WTC11 (cell line): ENCODE measurements around the gene ASB3.

ENCODE experiments used
- CREM ChIP-seq: sonication (generic); formaldehyde crosslinking; IDR thresholded peaks from 2 replicates; pipeline ENCODE4 v1.8.1; 2022; ENCODE audit warnings: mild to moderate bottlenecking, missing genetic modification reagents, moderate library complexity
- ETV6 ChIP-seq: sonication (generic); formaldehyde crosslinking; IDR thresholded peaks from 2 replicates; pipeline ENCODE4 v1.8.1; 2022; ENCODE audit warnings: mild to moderate bottlenecking, missing genetic modification reagents
- FOXK1 ChIP-seq: sonication (generic); formaldehyde crosslinking; IDR thresholded peaks from 2 replicates; pipeline ENCODE4 v1.8.0; 2022; ENCODE audit warnings: mild to moderate bottlenecking, moderate library complexity, missing genetic modification reagents
- GABPB1 ChIP-seq: sonication (generic); formaldehyde crosslinking; IDR thresholded peaks from 2 replicates; pipeline ENCODE4 v1.8.1; 2023; ENCODE audit warnings: mild to moderate bottlenecking, missing genetic modification reagents
- IRF2 ChIP-seq: sonication (generic); formaldehyde crosslinking; IDR thresholded peaks from 2 replicates; pipeline ENCODE4 v1.8.0; 2022; ENCODE audit warnings: low read depth, missing genetic modification reagents, borderline replicate concordance
- NR2C2 ChIP-seq: sonication (generic); formaldehyde crosslinking; IDR thresholded peaks from 2 replicates; pipeline ENCODE4 v1.8.0; 2022; ENCODE audit warnings: mild to moderate bottlenecking, missing genetic modification reagents
- SMAD4 ChIP-seq: sonication (generic); formaldehyde crosslinking; IDR thresholded peaks from 2 replicates; pipeline ENCODE4 v1.8.0; 2022; ENCODE audit warnings: mild to moderate bottlenecking, missing genetic modification reagents
- TCF7 ChIP-seq: sonication (generic); formaldehyde crosslinking; IDR thresholded peaks from 2 replicates; pipeline ENCODE4 v1.8.0; 2022; ENCODE audit warnings: mild to moderate bottlenecking, low read depth, missing genetic modification reagents, moderate library complexity
- ZNF232 ChIP-seq: sonication (generic); formaldehyde crosslinking; IDR thresholded peaks from 2 replicates; pipeline ENCODE4 v1.8.0; 2022; ENCODE audit warnings: mild to moderate bottlenecking, missing genetic modification reagents
- TF ChIP-seq, protein P1 (sequence below): fragments of 200-600 bp; IDR thresholded peaks from 2 replicates; pipeline ENCODE4 v1.8.0; 2022; ENCODE audit warnings: antibody characterized with exemption
- TF ChIP-seq, protein P2 (sequence below): sonication (generic); formaldehyde crosslinking; conservative IDR thresholded peaks from 2 replicates; pipeline ENCODE4 v1.8.1; 2023; ENCODE audit warnings: mild to moderate bottlenecking, low read depth, missing genetic modification reagents, moderate library complexity
- TF ChIP-seq, protein P3 (sequence below): sonication (generic); formaldehyde crosslinking; IDR thresholded peaks from 2 replicates; pipeline ENCODE4 v1.8.1; 2022; ENCODE audit warnings: mild to moderate bottlenecking, missing genetic modification reagents, moderate library complexity, borderline replicate concordance
- TF ChIP-seq, protein P4 (sequence below): sonication (generic); formaldehyde crosslinking; IDR thresholded peaks from 2 replicates; pipeline ENCODE4 v1.8.1; 2023; ENCODE audit warnings: mild to moderate bottlenecking, missing genetic modification reagents, moderate library complexity

DNA sequence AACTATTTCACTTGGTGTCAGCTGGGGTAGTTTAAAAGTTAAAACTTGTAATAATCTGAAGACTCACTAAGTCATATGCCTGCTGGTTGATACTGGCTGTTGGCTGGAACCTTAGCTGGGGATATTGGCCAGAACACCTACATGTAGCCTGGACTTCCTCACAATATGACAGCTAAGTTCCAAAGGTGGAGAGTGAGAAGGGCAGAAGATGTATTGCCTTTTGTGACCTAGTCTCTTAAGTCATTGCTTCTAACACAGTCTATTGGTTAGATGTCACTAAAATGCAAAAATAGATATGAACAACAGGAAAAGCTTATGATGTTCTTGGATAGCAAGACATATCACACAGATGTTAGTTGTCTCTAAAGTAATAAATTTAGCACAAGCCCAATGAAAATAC lies 132.4 kb downstream of the ASB3 start:
- TF ChIP-seq GABPB1 (CRISPR knock-in tag) (no peak), ETV6 (CRISPR knock-in tag) (no peak), SMAD4 (CRISPR knock-in tag) (no peak), FOXK1 (CRISPR knock-in tag) (no peak), IRF2 (CRISPR knock-in tag) (no peak), NR2C2 (CRISPR knock-in tag) (no peak), TCF7 (CRISPR knock-in tag) (no peak), ZNF232 (CRISPR knock-in tag) (no peak), CREM (CRISPR knock-in tag) (no peak)
- TF ChIP-seq, protein P1, sequence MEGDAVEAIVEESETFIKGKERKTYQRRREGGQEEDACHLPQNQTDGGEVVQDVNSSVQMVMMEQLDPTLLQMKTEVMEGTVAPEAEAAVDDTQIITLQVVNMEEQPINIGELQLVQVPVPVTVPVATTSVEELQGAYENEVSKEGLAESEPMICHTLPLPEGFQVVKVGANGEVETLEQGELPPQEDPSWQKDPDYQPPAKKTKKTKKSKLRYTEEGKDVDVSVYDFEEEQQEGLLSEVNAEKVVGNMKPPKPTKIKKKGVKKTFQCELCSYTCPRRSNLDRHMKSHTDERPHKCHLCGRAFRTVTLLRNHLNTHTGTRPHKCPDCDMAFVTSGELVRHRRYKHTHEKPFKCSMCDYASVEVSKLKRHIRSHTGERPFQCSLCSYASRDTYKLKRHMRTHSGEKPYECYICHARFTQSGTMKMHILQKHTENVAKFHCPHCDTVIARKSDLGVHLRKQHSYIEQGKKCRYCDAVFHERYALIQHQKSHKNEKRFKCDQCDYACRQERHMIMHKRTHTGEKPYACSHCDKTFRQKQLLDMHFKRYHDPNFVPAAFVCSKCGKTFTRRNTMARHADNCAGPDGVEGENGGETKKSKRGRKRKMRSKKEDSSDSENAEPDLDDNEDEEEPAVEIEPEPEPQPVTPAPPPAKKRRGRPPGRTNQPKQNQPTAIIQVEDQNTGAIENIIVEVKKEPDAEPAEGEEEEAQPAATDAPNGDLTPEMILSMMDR = no peak
- TF ChIP-seq, protein P2, sequence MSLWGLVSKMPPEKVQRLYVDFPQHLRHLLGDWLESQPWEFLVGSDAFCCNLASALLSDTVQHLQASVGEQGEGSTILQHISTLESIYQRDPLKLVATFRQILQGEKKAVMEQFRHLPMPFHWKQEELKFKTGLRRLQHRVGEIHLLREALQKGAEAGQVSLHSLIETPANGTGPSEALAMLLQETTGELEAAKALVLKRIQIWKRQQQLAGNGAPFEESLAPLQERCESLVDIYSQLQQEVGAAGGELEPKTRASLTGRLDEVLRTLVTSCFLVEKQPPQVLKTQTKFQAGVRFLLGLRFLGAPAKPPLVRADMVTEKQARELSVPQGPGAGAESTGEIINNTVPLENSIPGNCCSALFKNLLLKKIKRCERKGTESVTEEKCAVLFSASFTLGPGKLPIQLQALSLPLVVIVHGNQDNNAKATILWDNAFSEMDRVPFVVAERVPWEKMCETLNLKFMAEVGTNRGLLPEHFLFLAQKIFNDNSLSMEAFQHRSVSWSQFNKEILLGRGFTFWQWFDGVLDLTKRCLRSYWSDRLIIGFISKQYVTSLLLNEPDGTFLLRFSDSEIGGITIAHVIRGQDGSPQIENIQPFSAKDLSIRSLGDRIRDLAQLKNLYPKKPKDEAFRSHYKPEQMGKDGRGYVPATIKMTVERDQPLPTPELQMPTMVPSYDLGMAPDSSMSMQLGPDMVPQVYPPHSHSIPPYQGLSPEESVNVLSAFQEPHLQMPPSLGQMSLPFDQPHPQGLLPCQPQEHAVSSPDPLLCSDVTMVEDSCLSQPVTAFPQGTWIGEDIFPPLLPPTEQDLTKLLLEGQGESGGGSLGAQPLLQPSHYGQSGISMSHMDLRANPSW = no peak
- TF ChIP-seq, protein P3, sequence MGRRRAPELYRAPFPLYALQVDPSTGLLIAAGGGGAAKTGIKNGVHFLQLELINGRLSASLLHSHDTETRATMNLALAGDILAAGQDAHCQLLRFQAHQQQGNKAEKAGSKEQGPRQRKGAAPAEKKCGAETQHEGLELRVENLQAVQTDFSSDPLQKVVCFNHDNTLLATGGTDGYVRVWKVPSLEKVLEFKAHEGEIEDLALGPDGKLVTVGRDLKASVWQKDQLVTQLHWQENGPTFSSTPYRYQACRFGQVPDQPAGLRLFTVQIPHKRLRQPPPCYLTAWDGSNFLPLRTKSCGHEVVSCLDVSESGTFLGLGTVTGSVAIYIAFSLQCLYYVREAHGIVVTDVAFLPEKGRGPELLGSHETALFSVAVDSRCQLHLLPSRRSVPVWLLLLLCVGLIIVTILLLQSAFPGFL (CRISPR knock-in tag) = no peak
- TF ChIP-seq, protein P4, sequence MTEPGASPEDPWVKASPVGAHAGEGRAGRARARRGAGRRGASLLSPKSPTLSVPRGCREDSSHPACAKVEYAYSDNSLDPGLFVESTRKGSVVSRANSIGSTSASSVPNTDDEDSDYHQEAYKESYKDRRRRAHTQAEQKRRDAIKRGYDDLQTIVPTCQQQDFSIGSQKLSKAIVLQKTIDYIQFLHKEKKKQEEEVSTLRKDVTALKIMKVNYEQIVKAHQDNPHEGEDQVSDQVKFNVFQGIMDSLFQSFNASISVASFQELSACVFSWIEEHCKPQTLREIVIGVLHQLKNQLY (CRISPR knock-in tag) = no peak
